ENCODE data around the gene ZSCAN9. TPM values are rescaled to one million over a fixed set of nuclear protein-coding genes. Genes with fewer than 3 reads are reported as not detected.

Gene ZSCAN9
- total and polyA plus RNA-seq, 9 of the 15 experiments (the other 6 are each of a cell fraction or from before 2014, with no cell fraction given) = 18.8 to 48.9 (median 28.7) TPM

GRCh38 chr6:28281288-28282064 lies 56.4 kb downstream of the ZSCAN9 start, which contains the start of gene PGBD1 (continued):
- peak; percentile 18; the same call in 1 of the 2 replicates for TF ChIP-seq FOXP4 (CRISPR knock-in tag; IDR thresholded peaks at IDR 0.05; ENCODE audit: borderline replicate concordance)
- TF ChIP-seq DPF2 (IDR thresholded peaks at IDR 0.05) = no peak
- TF ChIP-seq EGR1 (conservative IDR thresholded peaks at IDR 0.05) = no peak
- peak; percentile 92 for TF ChIP-seq TAF1 (IDR thresholded peaks at IDR 0.05; ENCODE audit: control insufficient read depth, extremely low read depth, insufficient read depth, low read length, severe bottlenecking)
- no peak for TF ChIP-seq ZNF696 (CRISPR knock-in tag; conservative IDR thresholded peaks at IDR 0.05)
- peak in 1 of 3 experiments; percentile 70 for TF ChIP-seq YY1 (IDR thresholded peaks at IDR 0.05; ENCODE audit: borderline replicate concordance in 1 of 3, control insufficient read depth in 1 of 3, extremely low read depth in 1 of 3, insufficient read depth in 3 of 3, insufficient read length in 1 of 3, insufficient replicate concordance in 2 of 3, low read depth in 1 of 3, low read length in 2 of 3)
- TF ChIP-seq TSC22D4 (tag; IDR thresholded peaks at IDR 0.05) = no peak
- TF ChIP-seq OTX1 (CRISPR knock-in tag; IDR thresholded peaks at IDR 0.05) = no peak
- peak; percentile 98 for TF ChIP-seq THAP12 (CRISPR knock-in tag; IDR thresholded peaks at IDR 0.05)
- no peak for TF ChIP-seq ZNF197 (CRISPR knock-in tag; IDR thresholded peaks at IDR 0.05; ENCODE audit: low read depth)
- peak; percentile 43 for TF ChIP-seq SMARCB1 (IDR thresholded peaks at IDR 0.05; ENCODE audit: insufficient read length, low read depth)
- TF ChIP-seq RAD21 (CRISPR knock-in tag; conservative IDR thresholded peaks at IDR 0.05 in 1 of 2, IDR thresholded peaks at IDR 0.05 in 1 of 2) = peak; percentile 28 to 35
- no peak for TF ChIP-seq CEBPG (CRISPR knock-in tag; IDR thresholded peaks at IDR 0.05)
- no peak for TF ChIP-seq CEBPG (tag; conservative IDR thresholded peaks at IDR 0.05 in 1 of 2, IDR thresholded peaks at IDR 0.05 in 1 of 2)
- TF ChIP-seq PYGO2 (tag; IDR thresholded peaks at IDR 0.05) = no peak
- TF ChIP-seq IRF2 (CRISPR knock-in tag; IDR thresholded peaks at IDR 0.05) = no peak
- TF ChIP-seq ASH1L (IDR thresholded peaks at IDR 0.05; ENCODE audit: borderline replicate concordance, low read depth, partially characterized antibody) = no peak
- TF ChIP-seq HMG20B (CRISPR knock-in tag; IDR thresholded peaks at IDR 0.05) = no peak
- TF ChIP-seq CTBP1 (IDR thresholded peaks at IDR 0.05; ENCODE audit: borderline replicate concordance) = peak; percentile 74; the same call in 1 of the 2 replicates
- no peak for TF ChIP-seq TOE1 (IDR thresholded peaks at IDR 0.05; ENCODE audit: borderline replicate concordance)
- TF ChIP-seq TOE1 (CRISPR knock-in tag; IDR thresholded peaks at IDR 0.05; ENCODE audit: borderline replicate concordance, low read depth) = no peak
- TF ChIP-seq CBFA2T2 (conservative IDR thresholded peaks at IDR 0.05) = 0 out of 2 replicates have a peak, but pooled peaks have one; percentile 14
- TF ChIP-seq TBP (optimal IDR thresholded peaks at IDR 0.05; ENCODE audit: low read depth, low read length) = peak; percentile 78
- peak; percentile 69; the same call in 1 of the 2 replicates for TF ChIP-seq XRCC5 (IDR thresholded peaks at IDR 0.05; ENCODE audit: low read depth, low read length)

All from K562 (cell line).